A549 (cell line): ENCODE data around the gene E2F7.

Experiments
- BHLHE40 ChIP-seq: IDR thresholded peaks from 2 replicates; pipeline ENCODE4 v1.6.1; 2012; ENCODE audit warnings: low read depth, low read length, inconsistent platforms
- CBX8 ChIP-seq: fragments of 200-600 bp; sonication (generic); IDR thresholded peaks from 2 replicates; pipeline ENCODE4 v1.6.1; 2016
- CEBPB ChIP-seq, 2 experiments: fragments of >200 bp in 1 of 2; sonication (Bioruptor Twin) in 1 of 2; formaldehyde crosslinking in 1 of 2; IDR thresholded peaks; 2 replicates each; pipeline ENCODE4 v1.6.1; 2012 to 2016
- CTCF ChIP-seq: fragments of >200 bp; sonication (Bioruptor Twin); formaldehyde crosslinking; IDR thresholded peaks from 3 replicates; pipeline ENCODE4 v1.5.1; 2016
- ELK1 ChIP-seq: fragments of 150-350 bp; IDR thresholded peaks from 2 replicates; pipeline ENCODE4 v1.6.1; 2014; ENCODE audit warnings: low read depth, mild to moderate bottlenecking, low read length
- ESRRA ChIP-seq: fragments of 150-350 bp; IDR thresholded peaks from 2 replicates; pipeline ENCODE4 v1.6.1; 2014; ENCODE audit warnings: mild to moderate bottlenecking, low read length, borderline replicate concordance
- FOXS1 ChIP-seq: fragments of 250-450 bp; sonication (Bioruptor Pico); IDR thresholded peaks from 2 replicates; pipeline ENCODE4 v1.5.0; 2020; ENCODE audit warnings: mild to moderate bottlenecking, moderate library complexity
- GATA3 ChIP-seq: IDR thresholded peaks from 2 replicates; pipeline ENCODE4 v1.6.1; 2012; ENCODE audit warnings: borderline replicate concordance
- HDAC2 ChIP-seq: fragments of 200-600 bp; sonication (generic); IDR thresholded peaks from 2 replicates; pipeline ENCODE4 v1.6.1; 2016
- MYC ChIP-seq: IDR thresholded peaks from 2 replicates; pipeline ENCODE4 v1.6.1; 2012; ENCODE audit warnings: mild to moderate bottlenecking, inconsistent platforms, low read length, improper control_type of control experiment, borderline replicate concordance
- NR3C1 ChIP-seq: fragments of >200 bp; sonication (Bioruptor Twin); formaldehyde crosslinking; IDR thresholded peaks from 3 replicates; pipeline ENCODE4 v1.6.1; 2017
- POLR2A ChIP-seq: IDR thresholded peaks from 2 replicates; pipeline ENCODE4 v1.6.1; 2012; ENCODE audit warnings: mild to moderate bottlenecking, low read length
- TP53 ChIP-seq: fragments of 250-450 bp; sonication (Bioruptor Pico); IDR thresholded peaks from 2 replicates; pipeline ENCODE4 v1.5.0; 2021; ENCODE audit warnings: mild to moderate bottlenecking, moderate library complexity
- ZFP36 ChIP-seq: fragments of 450-650 bp; IDR thresholded peaks from 2 replicates; pipeline ENCODE4 v1.6.1; 2014; ENCODE audit warnings: borderline replicate concordance; ENCODE audit not compliant: partially characterized antibody

- no peak for TF ChIP-seq CTCF
- TF ChIP-seq MYC: no peak
- TF ChIP-seq CBX8: no peak
- TF ChIP-seq NR3C1: no peak
- no peak for TF ChIP-seq ZFP36
- TF ChIP-seq POLR2A: no peak
- no peak for TF ChIP-seq HDAC2
- no peak for TF ChIP-seq ESRRA
- no peak for TF ChIP-seq ELK1
- no peak for TF ChIP-seq CEBPB (IDR thresholded peaks at IDR 0.05)
- TF ChIP-seq GATA3: no peak
- no peak for TF ChIP-seq FOXS1 (CRISPR knock-in tag)
- no peak for TF ChIP-seq TP53 (CRISPR knock-in tag)
- no peak for TF ChIP-seq BHLHE40
Observed at GRCh38 chr12:77087427-77087826, 22.1 kb upstream of the E2F7 start.
